GM08714 (cell line): ENCODE data around the gene KLK14.

ENCODE experiments used
- H3K4me3 ChIP-seq: fragments of 200-500 bp; sonication (Bioruptor generic); 2 replicates; pipeline ENCODE4 v1.5.1; 2014; ENCODE audit warnings: mild to moderate bottlenecking, low read length, inconsistent platforms
- ZNF274 ChIP-seq: IDR thresholded peaks from 2 replicates; pipeline ENCODE4 v1.6.1; 2012; ENCODE audit warnings: mild to moderate bottlenecking, low read depth, low read length

Gene KLK14

GRCh38 chr19:51119611-51120010 lies 36.9 kb upstream of the KLK14 start:
- H3K4me3 ChIP-seq = no peak overlapping the region
- TF ChIP-seq ZNF274 = no peak

GRCh38 chr19:51119101-51119500 lies 36.4 kb upstream of the KLK14 start:
- H3K4me3 ChIP-seq = no peak overlapping the region
- no peak for TF ChIP-seq ZNF274

GRCh38 chr19:51116736-51117286 lies 34.1 kb upstream of the KLK14 start:
- TF ChIP-seq ZNF274 = no peak
- H3K4me3 ChIP-seq = no peak overlapping the region

GRCh38 chr19:51114087-51114729 lies 31.5 kb upstream of the KLK14 start:
- TF ChIP-seq ZNF274 = no peak
- no peak overlapping the region for H3K4me3 ChIP-seq

- TF ChIP-seq ZNF274 = no peak
Observed at GRCh38 chr19:51111606-51112005, 28.9 kb upstream of the KLK14 start.

GRCh38 chr19:51110666-51110971 lies 27.9 kb upstream of the KLK14 start:
- no peak for TF ChIP-seq ZNF274
- H3K4me3 ChIP-seq = no peak overlapping the region

More at GRCh38 chr19:51111606-51112005, 28.9 kb upstream of the KLK14 start:
- H3K4me3 ChIP-seq = no peak overlapping the region

- no peak for TF ChIP-seq ZNF274
- peak overlapping the region; percentile 50; the same call in 1 of the 2 replicates for H3K4me3 ChIP-seq
Observed at GRCh38 chr19:51108805-51109146, 26.1 kb upstream of the KLK14 start.

- no peak for TF ChIP-seq ZNF274
Observed at GRCh38 chr19:51108066-51108804, 25.5 kb upstream of the KLK14 start, which contains the start of gene CTU1. Gene CTU1 (minus strand): TSS chr19:51108409. CDS start chr19:51104569, 3,840 bp downstream.

GRCh38 chr19:51107406-51108065 lies 24.8 kb upstream of the KLK14 start:
- peak overlapping the region; percentile 83 for H3K4me3 ChIP-seq
- TF ChIP-seq ZNF274 = no peak

More at GRCh38 chr19:51108066-51108804, 25.5 kb upstream of the KLK14 start, which contains the start of gene CTU1:
- peak within 1 kb of the TSS; percentile 83 for H3K4me3 ChIP-seq

- no peak overlapping the region for H3K4me3 ChIP-seq
- no peak for TF ChIP-seq ZNF274
Observed at GRCh38 chr19:51103926-51104341, 21.2 kb upstream of the KLK14 start.

GRCh38 chr19:51102991-51103390 lies 20.3 kb upstream of the KLK14 start:
- no peak for TF ChIP-seq ZNF274
- H3K4me3 ChIP-seq = no peak overlapping the region

- no peak overlapping the region for H3K4me3 ChIP-seq
- TF ChIP-seq ZNF274 = no peak
Observed at GRCh38 chr19:51101171-51101865, 18.6 kb upstream of the KLK14 start.

- H3K4me3 ChIP-seq = no peak overlapping the region
- no peak for TF ChIP-seq ZNF274
Observed at GRCh38 chr19:51100601-51101000, 17.9 kb upstream of the KLK14 start.

- H3K4me3 ChIP-seq = no peak overlapping the region
- no peak for TF ChIP-seq ZNF274
Observed at GRCh38 chr19:51099047-51099382, 16.3 kb upstream of the KLK14 start.
